HG02884 (cell line): ENCODE results near the gene TBC1D9.
A peak's percentile ranks its signal among the peaks of the same experiment; 100 is the strongest.

ENCODE experiments used
- ATAC-seq: cut with Tn5 transposase; IDR thresholded peaks from one replicate; pipeline ENCODE4 v1.9.1; 2021; ENCODE audit warnings: mild to moderate bottlenecking, moderate library complexity; ENCODE audit not compliant: unreplicated experiment

TBC1D9 gene

DNA sequence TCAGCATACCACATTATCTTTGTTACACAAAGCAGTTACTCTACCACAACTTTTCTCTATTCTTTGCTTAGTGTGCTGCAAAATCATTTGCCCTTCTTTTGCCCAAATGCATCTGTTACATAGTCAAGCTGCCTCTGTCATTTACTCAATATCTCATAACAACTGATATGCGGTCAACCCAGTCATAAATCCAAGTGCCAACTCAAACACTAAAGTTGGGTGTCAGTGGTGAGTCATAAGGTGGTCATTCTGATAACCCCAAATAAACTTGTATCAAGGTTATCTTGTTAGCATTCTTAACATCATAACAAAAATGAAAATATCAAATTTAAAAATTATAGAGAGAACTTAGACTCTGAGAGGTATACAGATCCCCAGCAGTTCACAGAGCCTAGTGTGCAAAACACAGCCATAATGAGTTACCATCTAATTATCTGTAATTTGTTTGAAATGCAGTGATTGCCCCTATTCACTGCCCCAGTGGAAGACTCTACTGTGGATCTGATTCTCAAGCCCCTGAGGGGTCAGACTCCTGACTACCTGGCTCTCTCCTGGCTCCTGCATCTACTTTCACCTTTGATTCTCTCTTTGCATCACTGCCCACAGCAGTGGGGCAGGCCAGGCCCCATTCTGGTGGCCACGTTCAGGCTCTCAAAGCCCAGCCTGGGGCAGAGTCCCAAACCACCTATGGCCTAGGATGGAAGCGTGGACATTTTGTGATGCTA, 29.2 kb downstream of the TBC1D9 start:
- ATAC-seq, result no peak

DNA sequence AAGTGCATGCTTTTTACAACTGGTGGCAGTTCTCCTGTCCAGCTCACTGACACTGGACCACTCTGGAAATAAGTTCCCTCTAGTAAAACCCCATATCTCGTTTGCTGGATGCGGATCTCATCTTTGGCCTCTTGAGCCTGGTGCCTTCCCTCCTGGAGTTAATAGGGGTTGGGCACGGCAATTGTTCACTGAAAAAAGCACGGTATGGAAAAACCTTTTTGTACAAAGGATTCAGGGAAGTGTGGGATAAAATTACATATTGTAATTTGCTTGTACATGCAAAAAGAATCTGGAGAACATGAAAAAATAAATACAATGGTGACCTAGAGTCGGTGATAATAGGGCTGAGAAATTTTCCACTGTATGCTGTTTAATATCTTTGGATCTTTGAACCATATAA, 30.6 kb downstream of the TBC1D9 start:
- no peak for ATAC-seq

DNA sequence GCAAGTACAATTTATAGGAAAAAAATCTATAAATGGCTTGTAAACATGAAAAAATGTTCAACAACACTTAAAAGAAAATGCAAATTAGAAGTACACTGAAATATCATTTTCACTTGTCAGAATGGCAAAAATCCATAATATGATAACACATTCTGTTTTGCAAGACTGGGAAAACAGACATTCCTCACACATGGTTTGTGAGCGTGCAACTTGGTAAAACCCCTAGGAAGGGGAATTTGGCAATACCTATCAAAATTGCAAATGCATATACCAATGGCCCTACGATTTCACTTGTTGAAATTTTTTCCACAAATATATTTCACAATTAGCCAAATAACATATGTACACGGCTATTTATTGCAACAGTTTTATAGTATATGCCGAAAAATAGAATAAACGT, 31.4 kb downstream of the TBC1D9 start:
- ATAC-seq, result no peak

DNA sequence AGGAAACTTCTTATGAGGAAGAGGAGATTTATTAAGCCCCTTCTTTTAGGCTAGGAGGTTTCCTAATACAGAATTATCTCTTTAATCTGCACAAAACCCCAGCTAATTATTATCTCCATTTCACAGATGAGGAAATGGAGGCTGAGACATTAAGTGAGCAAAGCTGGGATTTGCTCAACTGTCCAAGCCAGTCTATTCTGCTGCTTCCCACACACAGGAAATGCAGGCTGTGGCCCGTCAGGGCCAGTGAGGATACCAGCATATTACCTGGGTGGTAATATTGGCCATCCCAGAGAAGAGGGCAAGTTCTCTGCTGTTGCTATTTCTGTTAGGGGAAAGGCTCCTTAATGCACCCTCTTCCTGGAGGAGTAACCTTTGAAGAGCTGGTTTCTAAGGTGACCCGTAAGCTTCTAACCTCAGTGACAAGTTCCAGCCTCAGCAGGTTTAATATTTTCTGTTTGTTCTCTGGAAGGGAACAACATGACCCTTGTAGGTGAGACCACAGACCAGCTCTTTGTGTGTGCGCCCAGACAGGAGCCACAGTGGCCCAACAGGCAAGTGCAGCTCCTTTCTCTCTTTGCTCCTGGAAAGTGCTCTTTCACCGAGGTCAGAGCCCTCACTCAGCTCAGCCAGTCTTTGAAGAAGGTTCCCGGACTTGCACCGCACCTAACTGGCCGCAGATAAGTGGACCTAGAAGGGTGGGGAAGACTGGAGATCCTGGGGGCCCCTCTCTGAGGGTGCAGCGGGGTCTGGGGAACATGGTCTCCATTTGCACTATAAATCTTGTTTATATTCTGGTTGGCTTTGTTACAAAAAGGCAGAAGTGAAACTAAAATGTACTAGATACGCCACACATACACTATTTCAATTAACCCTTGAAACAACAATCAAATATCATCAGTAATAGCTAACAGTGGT, 35.5 kb downstream of the TBC1D9 start:
- peak; percentile 36 for ATAC-seq

DNA sequence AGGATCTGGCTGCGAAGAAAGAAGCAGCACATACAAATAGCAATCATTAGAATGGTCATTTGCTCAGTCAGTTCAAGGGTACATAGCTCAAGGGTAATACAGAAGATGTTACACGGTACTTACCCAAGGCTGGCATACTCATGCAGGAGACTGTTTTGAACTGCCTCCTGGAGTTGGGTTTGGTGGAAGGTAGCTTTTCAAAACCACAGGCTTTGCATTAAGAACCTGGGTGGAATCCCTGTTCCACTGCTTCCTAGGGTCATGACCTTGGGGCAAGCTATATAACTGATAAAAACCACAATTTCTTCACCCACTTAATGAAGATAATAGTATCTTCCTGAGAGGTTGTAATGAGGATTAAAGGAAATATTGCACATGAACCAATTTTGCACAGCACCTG, 36.5 kb downstream of the TBC1D9 start:
- ATAC-seq, result peak; percentile 42

DNA sequence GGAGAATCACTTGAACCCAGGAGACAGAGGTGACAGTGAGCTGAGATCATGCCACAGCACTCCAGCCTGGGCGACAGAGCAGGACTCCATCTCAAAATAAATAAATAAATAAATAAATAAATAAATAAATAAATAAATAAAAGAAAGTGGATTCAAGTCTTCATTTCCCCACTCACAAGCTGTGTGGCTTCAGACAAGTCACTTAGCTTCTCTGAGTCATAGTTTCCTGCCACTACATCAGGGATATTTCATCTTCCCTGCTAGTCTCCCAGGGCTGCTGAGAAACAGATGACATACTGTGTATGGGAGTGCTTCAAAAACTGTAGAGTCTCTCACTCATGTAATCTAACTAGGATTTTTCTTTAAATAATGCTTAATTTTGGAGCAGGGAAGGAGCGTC, 37.2 kb downstream of the TBC1D9 start:
- no peak for ATAC-seq

DNA sequence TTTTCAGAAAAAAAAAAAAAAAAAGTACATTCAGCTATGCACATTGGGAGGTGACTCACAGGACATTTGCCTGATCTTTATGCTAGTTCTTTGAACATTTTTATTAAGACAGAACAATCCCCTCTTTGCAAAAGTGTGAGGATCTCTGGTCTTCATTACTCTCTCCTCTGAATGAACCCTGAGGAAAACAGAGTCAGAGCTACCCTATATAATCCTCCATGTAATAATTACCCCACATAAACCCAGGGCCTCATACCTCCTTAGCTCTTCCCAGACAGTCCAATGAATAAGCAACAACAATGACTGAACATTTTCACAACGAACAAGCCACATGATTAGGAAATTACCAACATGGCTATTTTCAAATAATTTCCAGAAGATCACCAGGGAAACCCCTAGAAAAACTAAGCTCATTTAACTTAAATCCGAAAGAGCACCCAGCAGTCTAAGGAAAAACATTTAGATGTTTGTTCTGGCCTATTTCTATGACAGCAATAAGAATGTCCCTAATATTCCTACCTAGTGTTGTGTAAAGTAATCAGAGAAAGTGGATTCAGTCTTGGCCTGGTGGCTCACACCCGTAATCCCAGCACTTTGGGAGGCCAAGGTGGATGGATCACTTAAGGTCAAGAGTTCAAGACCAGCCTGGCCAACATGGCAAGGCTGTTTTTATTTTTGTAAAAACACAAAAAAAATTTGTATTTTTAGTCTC, 37.8 kb downstream of the TBC1D9 start:
- no peak for ATAC-seq

DNA sequence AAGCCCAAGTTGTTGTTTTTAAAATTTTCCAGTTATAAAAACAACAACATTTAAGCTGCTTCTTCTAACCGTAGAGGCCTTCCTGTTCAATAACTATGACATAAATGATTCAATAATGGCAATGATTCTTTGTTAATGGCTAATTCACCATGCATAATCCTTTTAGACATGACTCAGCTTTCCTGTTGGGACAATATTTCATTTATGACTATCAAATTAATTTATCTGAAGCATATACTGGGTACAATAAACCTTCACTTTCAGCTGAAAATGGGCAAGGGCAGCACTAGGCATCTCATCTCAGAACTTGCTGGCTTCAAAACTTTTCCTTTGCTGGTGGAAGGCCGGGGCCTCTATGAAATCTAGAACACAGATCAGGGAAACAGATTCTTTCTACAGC, 38.9 kb downstream of the TBC1D9 start:
- no peak for ATAC-seq

DNA sequence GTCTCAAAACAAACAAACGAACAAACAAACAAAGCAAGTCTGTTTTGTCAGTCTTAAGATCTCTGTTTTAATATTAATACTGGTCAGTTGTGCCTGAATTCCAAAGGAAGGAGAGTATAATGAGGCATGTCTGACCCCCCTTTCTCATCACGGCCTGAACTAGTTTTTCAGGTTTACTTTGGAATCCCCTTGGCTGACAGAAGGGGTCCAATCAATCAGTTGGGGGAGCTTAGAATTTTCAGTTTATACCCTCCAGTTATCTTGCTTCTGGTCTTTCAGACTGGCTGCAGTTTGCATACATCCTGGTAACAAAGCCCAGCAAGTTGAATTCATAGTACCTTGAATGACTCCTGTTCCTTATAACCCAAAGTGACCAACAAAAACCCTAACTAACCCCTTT, 41.1 kb downstream of the TBC1D9 start:
- no peak for ATAC-seq

DNA sequence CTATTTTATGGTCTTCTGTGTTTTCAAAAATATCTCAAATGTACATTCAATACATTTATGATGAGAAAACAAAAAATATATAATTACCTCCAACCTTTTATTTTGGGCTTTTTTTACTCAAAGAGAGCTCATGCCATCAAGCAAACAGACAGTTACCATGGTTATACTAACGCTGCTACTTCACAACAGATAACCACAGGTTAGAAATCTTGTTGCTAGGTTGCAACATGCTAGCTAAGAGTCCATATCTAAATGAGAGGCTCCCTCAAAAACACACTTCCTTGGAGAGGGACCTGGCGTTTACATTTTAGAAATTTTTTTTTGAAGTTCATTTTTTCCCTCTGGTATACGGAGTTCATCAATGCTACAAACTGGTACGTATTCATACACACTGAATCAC, 44.3 kb downstream of the TBC1D9 start:
- no peak for ATAC-seq

DNA sequence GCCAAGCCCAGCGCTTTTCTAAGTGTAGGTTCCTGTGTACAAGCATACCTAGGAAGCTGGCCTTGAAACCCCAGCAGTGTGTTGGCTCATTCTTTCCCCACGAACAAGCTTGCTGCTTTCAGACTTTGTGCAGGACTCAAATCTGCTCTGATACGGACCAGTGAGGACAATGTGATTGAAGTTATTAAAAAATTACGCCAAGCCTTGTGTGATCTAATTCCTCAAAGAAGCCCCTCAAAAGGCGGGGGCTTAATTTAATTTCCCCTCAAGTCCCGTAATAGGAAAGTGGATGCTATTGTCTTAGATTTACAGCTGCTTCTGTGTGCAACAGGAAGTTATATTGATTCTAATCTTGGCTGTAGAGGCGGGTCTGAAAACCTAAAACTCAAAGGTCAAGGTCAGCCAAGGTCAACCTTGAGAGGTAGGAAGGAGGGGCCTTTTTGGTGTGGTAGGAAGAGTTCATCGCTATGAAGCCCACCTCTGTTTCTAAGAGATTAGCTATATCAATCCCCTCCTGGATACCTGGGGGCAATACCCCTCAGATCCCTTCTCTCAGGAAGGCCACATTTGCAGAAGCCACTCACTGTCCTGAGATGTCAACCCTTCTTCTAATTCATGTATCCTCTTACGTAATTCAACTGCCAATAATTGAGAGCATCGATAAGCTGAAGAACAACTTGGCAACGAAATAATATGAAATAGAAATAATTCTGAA, 45.1 kb downstream of the TBC1D9 start:
- no peak for ATAC-seq

DNA sequence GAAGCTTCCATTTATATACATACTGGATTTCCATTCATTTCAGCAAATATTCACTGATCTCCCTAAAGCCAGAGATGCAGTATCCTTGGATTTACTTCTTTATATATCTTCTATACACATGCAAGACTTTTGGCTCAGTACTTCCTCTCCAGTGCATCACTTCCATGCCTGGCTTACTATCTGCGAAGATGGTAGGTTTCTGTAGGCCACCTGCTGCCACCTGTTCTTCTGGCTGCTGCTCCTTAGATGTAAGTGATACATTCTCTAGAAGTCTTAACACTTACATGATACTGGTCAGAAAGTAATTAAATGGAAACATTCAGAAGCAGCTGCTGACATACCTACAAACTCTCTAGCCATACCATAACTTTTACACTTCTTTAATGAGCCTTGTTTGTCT, 48.9 kb downstream of the TBC1D9 start:
- ATAC-seq, result no peak

DNA sequence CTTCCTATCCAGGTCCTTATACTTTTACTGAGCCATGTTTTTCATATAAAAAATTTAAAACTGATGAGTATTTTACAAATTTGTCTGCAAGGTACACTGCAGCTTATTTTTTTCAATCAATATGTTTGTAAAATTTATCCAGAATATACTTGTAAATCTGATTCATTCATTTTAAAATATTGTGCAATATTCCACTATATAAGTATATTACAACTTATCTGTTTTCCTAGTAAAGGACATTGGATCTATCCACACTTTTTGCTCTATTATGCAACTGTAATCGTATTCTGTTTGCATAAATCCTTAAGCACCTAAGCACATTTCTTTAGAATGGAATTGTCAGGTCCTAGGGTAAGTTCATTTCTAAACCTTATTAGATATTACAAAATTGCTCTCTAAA, 49.5 kb downstream of the TBC1D9 start:
- no peak for ATAC-seq

DNA sequence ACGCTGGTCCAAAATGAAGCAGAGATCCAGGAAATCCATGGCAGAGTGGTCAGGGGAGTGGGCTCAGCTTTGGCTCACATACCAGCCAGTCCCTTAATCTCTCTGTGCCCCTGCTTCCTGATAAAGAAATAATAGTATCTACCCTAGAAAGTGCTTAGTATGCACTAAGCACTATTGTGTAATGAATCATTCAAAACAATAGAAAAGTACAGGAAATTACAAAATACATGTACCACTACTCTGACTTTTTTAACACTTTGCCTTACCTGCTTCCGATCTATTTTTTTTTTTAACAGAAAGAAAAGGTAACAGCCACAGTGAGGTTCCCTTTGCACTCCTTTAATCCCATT, 49.9 kb downstream of the TBC1D9 start:
- no peak for ATAC-seq

DNA sequence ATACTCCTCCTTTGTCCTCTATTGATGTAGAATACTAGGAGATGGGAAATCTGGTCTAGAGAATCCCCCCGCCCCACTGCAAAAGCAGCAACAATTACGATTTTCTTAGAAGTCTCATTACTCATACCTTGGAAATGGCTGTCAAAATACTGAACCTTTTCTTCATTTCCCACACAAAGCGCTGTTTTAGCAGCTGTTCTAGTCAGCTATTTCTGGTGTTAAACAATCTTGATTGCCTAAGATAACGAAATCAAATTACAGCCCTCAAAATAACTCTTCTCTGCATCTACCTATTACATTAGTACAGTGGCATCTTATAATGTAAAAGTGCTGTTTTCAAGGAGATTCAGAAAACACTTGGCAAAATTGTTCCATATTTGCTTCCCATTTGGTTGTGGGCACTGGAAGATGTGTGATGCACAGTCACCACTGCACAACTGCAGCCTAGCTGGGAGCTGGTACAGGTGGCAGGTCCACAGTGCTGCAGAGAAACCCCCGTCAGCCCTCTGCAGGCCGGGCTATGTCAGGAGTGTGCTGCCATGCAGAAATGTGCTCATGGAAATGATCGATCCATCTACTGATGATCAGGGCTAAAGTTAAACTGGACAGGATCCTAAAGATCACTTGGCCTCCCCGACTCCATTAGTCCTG, 50.4 kb downstream of the TBC1D9 start:
- ATAC-seq, result no peak

DNA sequence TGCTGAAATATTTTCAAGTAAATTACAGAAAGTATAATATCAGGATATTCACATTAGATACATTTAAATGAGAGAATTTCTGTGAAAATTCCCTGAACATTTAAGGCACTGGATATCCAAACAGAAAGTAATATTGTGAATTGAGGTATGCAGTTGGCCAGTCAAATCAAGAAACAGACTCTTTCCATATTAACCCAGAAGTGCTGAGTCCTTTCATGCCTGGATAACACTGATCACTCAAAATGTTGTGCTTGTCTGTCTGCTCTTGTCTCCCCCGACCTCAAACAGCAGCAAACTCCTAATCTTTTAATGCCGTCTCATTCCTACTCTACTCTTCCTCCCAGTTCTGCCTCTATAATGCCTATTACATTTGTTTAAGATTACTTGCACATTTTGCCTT, 51.2 kb downstream of the TBC1D9 start:
- ATAC-seq, result peak; percentile 86

DNA sequence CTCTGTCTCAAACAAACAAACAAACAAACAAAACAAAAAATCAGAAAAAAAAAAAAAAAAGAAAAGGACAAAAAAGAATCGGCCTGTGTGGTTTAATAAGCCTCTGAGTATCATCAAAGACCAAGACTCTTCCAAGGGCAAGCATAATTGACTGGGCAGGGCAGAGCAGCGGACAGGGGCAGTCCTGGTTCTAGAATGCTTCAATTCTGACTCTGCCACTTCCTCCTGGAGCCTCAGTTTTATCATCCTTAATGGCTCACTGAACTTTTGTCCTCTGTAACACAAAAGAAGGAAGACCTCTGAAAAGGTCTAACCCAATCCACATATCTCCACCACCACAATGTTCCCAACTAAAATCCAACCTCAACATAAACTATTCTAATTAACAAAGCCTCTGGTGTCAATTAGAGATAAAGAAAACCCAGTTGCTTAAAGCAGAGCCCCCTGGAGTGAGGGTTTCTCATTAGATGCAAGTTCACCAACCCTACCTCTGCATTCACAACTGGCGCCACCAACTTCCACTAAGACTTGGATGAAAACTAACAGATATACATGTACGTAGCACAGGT, 51.7 kb downstream of the TBC1D9 start:
- peak; percentile 35 for ATAC-seq

DNA sequence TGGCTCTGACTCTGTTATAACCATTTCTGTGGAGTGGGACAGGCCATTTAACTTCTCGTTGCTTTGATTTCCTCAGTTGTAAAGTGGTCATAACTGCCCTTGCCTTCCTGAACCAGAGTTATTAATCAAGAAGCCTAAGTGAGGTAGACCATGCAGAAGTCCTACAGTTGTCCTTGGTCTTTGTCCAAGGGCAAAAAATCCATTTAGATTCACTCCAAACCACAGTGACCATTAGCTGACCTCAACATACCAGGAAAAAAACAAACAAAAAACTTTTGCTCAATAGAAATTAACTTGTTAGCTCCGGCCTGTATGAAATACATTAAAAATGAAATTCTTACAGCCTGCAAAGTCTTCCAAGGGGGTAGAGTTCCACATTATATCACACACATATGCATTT, 52.7 kb downstream of the TBC1D9 start:
- no peak for ATAC-seq

DNA sequence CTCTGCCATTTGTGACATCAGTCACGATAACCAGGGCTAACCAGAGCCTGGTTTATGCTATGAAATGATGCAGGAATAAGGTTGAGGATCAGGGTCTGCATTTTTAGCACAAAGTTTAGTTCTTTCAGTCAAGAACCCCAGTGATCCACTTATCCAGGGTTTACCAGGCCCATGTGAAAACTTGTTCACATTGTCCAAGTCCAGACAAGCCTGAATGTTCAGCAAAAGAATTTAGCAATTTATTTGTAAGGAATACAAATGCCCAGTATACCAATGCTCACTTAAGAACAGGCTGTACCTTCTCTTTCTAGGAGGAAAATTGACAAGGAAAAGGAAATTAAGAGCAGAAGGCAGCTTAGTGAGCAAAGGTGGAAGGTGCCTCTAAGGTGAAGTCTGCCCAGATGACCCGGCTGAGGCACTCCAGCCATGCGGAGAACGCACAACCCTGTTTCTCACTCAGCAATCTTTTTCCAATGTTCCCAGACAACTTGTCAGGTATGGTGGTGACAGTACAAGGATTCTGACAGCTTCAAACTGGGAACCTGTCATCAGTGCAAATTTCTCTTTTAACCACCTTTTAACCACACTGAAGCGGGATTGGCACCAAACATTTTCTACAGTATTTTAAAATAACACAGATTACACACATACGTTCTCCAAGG, 54.0 kb downstream of the TBC1D9 start:
- ATAC-seq, result no peak

DNA sequence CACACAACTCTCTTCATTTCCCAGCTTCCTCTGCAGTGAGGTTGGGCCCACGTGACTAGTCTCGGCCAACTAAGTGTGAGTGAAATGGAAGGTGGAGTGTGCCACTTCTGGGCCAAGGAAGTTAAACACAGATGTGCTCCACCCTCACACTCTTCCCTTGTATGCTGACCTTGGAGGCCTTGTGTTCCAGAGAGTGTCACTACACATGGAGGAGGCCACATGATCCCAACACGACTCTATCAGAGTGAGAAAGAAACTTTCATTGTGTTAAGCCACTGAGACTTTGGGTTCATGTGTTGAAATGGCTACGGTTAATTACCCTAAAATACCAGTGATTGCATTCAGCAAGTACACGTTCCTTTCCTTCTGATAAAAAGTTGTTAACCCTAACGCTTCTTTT, 55.1 kb downstream of the TBC1D9 start:
- no peak for ATAC-seq
